ENCODE data around the gene DEPDC5.

- TF ChIP-seq CTCF (IDR thresholded peaks at IDR 0.05; ENCODE audit: borderline replicate concordance, extremely low read depth, low read length, poor library complexity, severe bottlenecking) (no peak), EZH2 (IDR thresholded peaks at IDR 0.05; ENCODE audit: borderline replicate concordance, low read depth, low read length, severe bottlenecking) (no peak)
These were observed 150.8 kb downstream of the DEPDC5 start for GRCh38 chr22:31904651-31905050.

All from DND-41 (cell line).